Chondrocyte (in vitro differentiated cells): ENCODE data around the gene CENATAC. TPM values are rescaled to one million over a fixed set of nuclear protein-coding genes. Genes with fewer than 3 reads are reported as not detected.
"Not testable (repeated sequence)": the region's sequence is repeated elsewhere in the genome, so short reads cannot be mapped to it uniquely, and the experiment has no call there.

Source experiments
- DNase-seq: peaks from one replicate; pipeline ENCODE4 v3.0.0; 2021; ENCODE audit warnings: mixed read lengths, low spot score
- H3K27ac Mint-ChIP-seq: one replicate; pipeline ENCODE4 v1.8.0; 2021; ENCODE audit warnings: mild to moderate bottlenecking, moderate library complexity, mixed read lengths; ENCODE audit not compliant: unreplicated experiment
- H3K27me3 Mint-ChIP-seq: 2 replicates; pipeline ENCODE4 v1.8.0; 2021; ENCODE audit warnings: low read depth, mixed read lengths
- H3K36me3 Mint-ChIP-seq: 2 replicates; pipeline ENCODE4 v1.8.0; 2021; ENCODE audit warnings: low read depth, mixed read lengths
- H3K4me1 Mint-ChIP-seq: 2 replicates; pipeline ENCODE4 v1.8.0; 2021; ENCODE audit warnings: low read depth, mild to moderate bottlenecking, mixed read lengths
- H3K4me3 Mint-ChIP-seq: one replicate; pipeline ENCODE4 v1.8.0; 2021; ENCODE audit warnings: mild to moderate bottlenecking, moderate library complexity, mixed read lengths; ENCODE audit not compliant: unreplicated experiment
- H3K9me3 Mint-ChIP-seq: 2 replicates; pipeline ENCODE4 v1.8.0; 2021; ENCODE audit warnings: low read depth, mixed read lengths
- CTCF ChIP-seq: fragments of 200-600 bp; sonication (generic); IDR thresholded peaks from 2 replicates; pipeline ENCODE4 v1.5.0; 2021; ENCODE audit warnings: antibody characterized with exemption, mild to moderate bottlenecking, moderate library complexity
- total RNA-seq: library from RNA; stranded (reverse); gene quantifications from 3 replicates; pipeline ENCODE4 v1.2.1, GENCODE V29; 2021

CENATAC gene
- total RNA-seq, 1 donor from 2014 or later, result 16.6 TPM

- H3K36me3 Mint-ChIP-seq, result no peaks in the 10 kb centered on the region
- no peaks in the 10 kb centered on the region for H3K27me3 Mint-ChIP-seq
- H3K27ac Mint-ChIP-seq, result no peak overlapping the region
- TF ChIP-seq CTCF, result no peak
- DNase-seq, result no peak
- H3K4me3 Mint-ChIP-seq, result no peak overlapping the region
- H3K4me1 Mint-ChIP-seq, result no peaks in the 10 kb centered on the region
- no peaks in the 10 kb centered on the region for H3K9me3 Mint-ChIP-seq
Observed at GRCh38 chr11:118984825-118985224, 13.1 kb upstream of the CENATAC start.

- no peaks in the 10 kb centered on the region for H3K27me3 Mint-ChIP-seq
- TF ChIP-seq CTCF, result no peak
- no peaks in the 10 kb centered on the region for H3K36me3 Mint-ChIP-seq
- H3K27ac Mint-ChIP-seq, result no peak overlapping the region
- H3K4me3 Mint-ChIP-seq, result no peak overlapping the region
- DNase-seq, result no peak
- H3K4me1 Mint-ChIP-seq, result no peaks in the 10 kb centered on the region
- H3K9me3 Mint-ChIP-seq, result no peaks in the 10 kb centered on the region
Observed at GRCh38 chr11:118988280-118988679, 9.7 kb upstream of the CENATAC start.

GRCh38 chr11:118991486-118992038, 6.4 kb upstream of the CENATAC start:
- H3K9me3 Mint-ChIP-seq, H3K27me3 Mint-ChIP-seq, H3K27ac Mint-ChIP-seq, H3K36me3 Mint-ChIP-seq, DNase-seq, H3K4me3 Mint-ChIP-seq, H3K4me1 Mint-ChIP-seq: not testable (repeated sequence)

GRCh38 chr11:118996926-118997626, 862 bp upstream of the CENATAC start:
- peaks cover 2% of the 10 kb centered on the region for H3K36me3 Mint-ChIP-seq
- no peaks in the 10 kb centered on the region for H3K9me3 Mint-ChIP-seq
- H3K4me3 Mint-ChIP-seq, result peak overlapping the region; percentile 96
- H3K27me3 Mint-ChIP-seq, result no peaks in the 10 kb centered on the region
- H3K4me1 Mint-ChIP-seq, result peaks cover 32% of the 10 kb centered on the region
- TF ChIP-seq CTCF, result peak; percentile 40
- peak overlapping the region; percentile 86 for H3K27ac Mint-ChIP-seq
- no peak for DNase-seq

- Mint-ChIP-seq H3K27ac (peak overlapping the region; percentile 90), H3K9me3 (no peaks in the 10 kb centered on the region), H3K36me3 (peaks cover 2% of the 10 kb centered on the region), H3K4me3 (peak overlapping the region; percentile 96), H3K27me3 (no peaks in the 10 kb centered on the region), H3K4me1 (peaks cover 32% of the 10 kb centered on the region)
- no peak for DNase-seq
- TF ChIP-seq CTCF, result peak; percentile 3
Observed at GRCh38 chr11:118998388-118998717, 415 bp downstream of the CENATAC start.

- peak overlapping the region; percentile 96 for H3K4me3 Mint-ChIP-seq
- no peak for TF ChIP-seq CTCF
- no peaks in the 10 kb centered on the region for H3K27me3 Mint-ChIP-seq
- H3K4me1 Mint-ChIP-seq, result peaks cover 32% of the 10 kb centered on the region
- no peaks in the 10 kb centered on the region for H3K9me3 Mint-ChIP-seq
- H3K27ac Mint-ChIP-seq, result peak overlapping the region; percentile 90
- DNase-seq, result no peak
- peaks cover 4% of the 10 kb centered on the region for H3K36me3 Mint-ChIP-seq
Observed at GRCh38 chr11:118998822-118999221, 884 bp downstream of the CENATAC start.
